IPS-NIHi7 (cell line): ENCODE results near the gene DAB1.
A peak's percentile ranks its signal among the peaks of the same experiment; 100 is the strongest.

Experiments used
- DNase-seq: peaks from one replicate; pipeline ENCODE4 v3.0.0; 2012; ENCODE audit warnings: mixed read lengths; ENCODE audit errors: extremely low spot score

The DAB1 gene

GRCh38 chr1:56979986-56980755 is 443.7 kb downstream of the DAB1 start:
- no peak for DNase-seq

GRCh38 chr1:56978819-56979218 is 445.0 kb downstream of the DAB1 start:
- DNase-seq, result peak; percentile 25

DNA sequence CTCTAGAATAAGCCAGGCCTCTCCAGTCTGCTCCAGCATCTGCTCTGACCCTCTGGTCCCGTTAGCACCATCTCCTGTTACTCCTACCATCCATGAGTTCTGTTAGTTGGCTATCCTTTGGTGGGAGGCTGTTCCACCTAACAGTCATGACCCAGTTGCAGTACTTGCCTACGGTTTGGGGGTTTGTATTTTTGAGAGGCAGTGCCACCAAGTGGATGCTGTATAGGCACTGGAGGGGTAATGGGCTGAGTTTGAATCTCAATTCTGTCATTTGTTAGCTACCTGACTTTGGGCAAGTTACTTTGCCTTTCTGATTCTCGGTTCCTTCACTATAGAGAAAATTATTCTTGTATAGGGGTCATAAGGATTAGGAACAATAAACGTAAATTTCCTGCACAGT is 445.9 kb downstream of the DAB1 start:
- DNase-seq, result no peak

DNA sequence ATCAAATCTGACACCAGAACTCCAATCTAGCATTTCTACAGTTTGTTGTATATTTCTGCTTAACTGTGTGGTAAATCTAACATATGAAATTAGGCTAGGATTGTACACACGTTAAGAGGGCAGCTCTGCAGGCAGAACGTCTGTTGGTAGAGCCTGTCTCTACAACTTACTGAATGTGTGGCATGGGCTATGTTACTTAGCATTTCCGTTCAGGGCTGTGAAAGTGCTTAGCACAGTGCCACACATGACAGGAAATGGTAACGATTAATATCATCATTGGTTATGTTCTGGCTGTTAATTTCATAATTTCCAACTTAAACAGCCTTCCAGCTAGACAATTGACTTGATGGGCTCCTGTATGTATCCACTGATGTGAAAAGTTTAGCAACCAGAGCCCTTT is 448.4 kb downstream of the DAB1 start:
- no peak for DNase-seq

DNA sequence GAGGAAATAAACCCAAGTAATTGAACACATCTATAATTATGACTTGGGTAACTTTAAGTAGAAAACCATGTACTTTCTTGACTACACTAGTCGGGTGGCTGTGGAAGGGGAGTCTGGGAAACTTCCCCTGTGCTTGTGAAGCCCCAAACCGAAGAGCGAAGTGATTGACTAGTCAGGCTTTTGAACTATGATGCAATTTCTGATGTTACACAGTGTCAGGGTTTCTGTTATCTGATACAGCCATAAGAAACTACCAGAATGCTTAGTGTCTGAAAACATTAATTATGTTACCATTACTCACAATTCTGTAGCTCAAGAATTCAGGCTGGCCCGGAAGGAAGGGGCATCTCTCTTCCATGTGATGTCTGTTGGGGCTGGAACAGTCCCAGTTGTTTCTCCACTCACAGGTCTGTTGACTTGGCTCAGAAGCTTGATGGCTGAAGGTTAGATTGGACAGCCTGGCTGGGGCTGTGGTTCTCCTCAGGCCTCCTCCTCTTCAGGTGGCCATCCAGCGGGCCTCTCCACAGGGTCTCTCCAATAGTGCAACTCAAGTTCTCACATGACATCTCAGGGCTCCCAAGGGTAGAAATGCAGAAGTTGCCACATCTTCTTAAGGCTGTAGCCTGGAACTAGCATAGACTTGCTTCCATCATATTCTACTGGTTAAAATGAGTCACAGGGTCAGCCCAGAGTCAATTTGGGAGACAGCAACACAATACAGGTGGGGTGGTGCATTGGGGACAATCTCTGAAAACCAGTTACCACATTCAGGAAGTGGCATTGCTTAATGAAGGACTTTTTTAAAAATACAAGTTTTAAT is 449.7 kb downstream of the DAB1 start:
- no peak for DNase-seq

- no peak for DNase-seq
These were observed 450.9 kb downstream of the DAB1 start for GRCh38 chr1:56972976-56973375.

DNA sequence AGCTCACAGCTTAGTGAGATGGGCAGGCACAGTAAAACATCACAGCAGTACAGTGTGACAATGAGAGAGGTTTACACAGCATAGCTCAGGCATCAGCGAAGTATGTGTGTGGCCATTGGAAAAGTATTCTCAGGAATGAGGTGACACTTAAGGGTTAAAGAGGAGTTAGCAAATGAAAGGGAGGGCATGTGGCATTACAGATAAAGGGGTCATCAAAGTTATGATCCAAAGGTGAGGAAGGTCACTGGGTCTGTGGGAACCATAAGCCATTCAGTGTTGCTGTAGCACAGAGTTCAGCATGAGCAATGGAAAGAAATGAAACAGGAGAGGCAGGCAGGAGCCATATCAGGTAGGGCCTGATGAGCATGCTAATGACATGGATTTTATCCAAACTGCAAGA is 453.6 kb downstream of the DAB1 start:
- DNase-seq, result no peak

GRCh38 chr1:56968878-56969495 is 454.9 kb downstream of the DAB1 start:
- DNase-seq, result no peak

GRCh38 chr1:56967900-56968832 is 455.7 kb downstream of the DAB1 start:
- DNase-seq, result peak; percentile 89

GRCh38 chr1:56967355-56967754 is 456.5 kb downstream of the DAB1 start:
- DNase-seq, result no peak

DNA sequence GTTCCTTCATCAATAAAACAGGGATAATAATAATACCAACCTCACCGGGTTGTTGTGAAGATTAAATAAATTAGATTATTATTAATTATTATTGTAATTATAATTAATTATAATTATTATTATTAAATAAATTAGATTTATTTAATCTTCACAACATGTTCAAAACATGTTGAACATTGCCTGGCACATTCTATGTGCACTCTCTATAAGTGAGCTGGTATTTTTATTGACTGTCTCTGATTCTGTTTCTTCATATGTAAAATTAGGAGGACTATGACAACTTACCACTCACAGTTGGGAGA is 457.2 kb downstream of the DAB1 start:
- DNase-seq, result no peak

GRCh38 chr1:56965916-56966697 is 457.8 kb downstream of the DAB1 start, which contains the start of gene C8B:
Gene C8B, minus strand, starts transcription at chr1:56966015. Its CDS starts 67 bp downstream, at chr1:56965948.
- DNase-seq, result no peak

DNA sequence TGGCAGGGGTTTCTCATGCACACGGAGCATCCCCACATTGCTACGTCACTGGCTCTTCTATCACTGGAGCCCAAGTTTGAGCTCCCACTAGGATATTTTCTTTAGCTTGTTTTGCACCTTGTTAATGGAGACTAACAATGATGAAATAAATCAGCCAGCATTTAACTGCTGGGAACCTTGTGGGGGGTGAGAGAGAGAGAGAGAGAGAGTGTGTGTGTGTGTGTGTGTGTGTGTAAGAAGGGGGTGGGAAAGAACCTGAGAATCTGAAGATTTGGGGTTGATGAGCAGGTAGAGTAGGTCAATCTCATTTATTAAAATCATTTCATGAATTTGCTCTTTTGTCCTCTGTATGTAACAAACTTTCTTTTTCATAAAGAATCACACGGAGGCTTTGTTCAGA is 458.7 kb downstream of the DAB1 start:
- DNase-seq, result no peak

DNA sequence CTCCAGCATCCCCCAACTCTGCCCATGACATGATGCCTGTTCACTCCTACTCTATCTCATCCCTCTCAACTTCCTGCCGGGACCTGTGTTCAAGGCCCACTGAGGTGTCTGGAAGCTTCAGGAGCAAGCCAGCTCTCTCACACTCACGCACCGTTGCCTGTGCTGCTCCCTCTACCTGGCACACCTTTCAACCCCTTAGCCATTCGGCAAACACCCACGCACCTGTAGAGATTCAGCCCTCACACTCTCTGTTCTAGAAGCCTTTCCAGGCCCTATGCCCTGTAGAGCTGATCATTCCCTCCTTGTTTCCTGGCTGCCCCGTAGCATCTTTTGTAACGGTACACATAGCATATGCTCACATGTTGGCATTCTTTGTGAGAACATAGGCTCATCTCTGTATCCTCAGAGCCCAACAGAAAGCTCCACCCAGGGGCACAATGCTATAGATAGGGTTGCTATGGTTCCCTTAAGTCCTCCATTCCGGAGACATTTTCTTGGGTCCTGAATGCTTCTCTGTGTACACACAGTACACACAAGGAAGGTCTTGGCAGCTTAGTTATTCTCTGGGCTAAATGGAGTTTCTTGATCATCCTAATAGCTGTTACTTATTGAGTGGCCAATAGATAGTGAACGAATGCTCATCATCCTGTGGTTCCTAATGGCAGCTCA is 459.4 kb downstream of the DAB1 start:
- DNase-seq, result no peak

DNA sequence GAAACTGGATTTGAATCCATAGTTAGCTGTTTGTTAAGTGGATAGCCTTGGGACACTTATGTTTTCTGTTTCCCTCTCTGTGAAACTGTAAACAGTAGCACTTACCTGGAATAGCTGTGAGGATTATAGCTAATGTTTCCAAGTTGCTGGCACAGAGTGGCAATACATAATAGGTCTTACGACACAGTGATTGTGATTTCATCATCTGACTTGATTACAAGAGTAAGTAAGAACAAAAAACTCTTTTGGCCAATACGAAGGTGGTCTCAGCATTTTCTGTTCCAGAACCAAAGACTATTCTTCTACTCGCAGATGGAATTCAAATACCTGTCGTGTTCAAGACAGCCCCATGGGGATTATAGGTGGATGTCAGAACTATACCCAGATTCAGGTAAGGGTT is 460.2 kb downstream of the DAB1 start:
- DNase-seq, result no peak

GRCh38 chr1:56961426-56961825 is 462.4 kb downstream of the DAB1 start:
- DNase-seq, result no peak

DNA sequence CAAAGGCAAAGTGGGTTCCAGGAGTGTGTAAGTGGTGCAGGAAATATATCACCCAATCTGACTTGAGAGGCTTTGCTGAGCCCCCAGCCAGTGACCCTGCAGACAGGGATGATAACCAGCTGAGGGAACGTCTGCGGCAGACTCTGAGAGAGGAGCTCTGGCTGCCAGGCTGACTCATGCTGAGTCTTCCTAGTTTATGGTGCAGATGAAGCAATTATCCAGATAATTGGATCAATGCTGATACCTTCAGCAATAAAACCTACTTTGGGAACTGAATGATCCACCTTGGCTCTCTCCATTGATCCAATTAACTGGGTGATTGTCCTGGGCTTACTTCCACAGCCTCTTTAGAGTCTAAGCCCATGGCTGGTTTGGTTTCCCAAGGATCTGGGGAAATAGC is 465.3 kb downstream of the DAB1 start:
- DNase-seq, result peak; percentile 37

GRCh38 chr1:56957931-56958330 is 465.9 kb downstream of the DAB1 start:
- DNase-seq, result no peak

- no peak for DNase-seq
These were observed 469.2 kb downstream of the DAB1 start for GRCh38 chr1:56954664-56955063.

GRCh38 chr1:56953386-56953785 is 470.5 kb downstream of the DAB1 start:
- no peak for DNase-seq
